ENCODE data around the gene AKR1D1.
"Not testable (repeated sequence)": the region's sequence is repeated elsewhere in the genome, so short reads cannot be mapped to it uniquely, and the experiment has no call there.

AKR1D1 gene

DNA sequence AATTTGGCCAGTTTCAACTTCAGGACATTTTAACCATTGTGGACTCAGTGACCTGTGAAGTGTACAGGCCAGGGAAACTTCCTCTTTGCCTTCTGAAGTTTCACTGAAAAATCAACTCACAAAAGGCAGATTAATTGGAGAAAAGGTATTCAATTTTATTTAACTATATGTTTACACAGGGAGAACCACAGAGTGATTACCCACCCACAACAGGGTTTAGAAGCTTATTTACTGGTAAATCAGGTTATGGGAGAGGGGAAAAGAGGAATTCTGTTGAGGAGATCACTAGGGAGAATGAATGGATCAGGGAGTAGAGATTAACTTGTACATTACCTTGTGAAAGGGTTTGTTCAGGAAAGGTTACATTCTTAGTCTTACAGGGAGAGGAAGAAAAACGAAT lies 1.7 kb upstream of the AKR1D1 start:
- no peak for DNase-seq

DNA sequence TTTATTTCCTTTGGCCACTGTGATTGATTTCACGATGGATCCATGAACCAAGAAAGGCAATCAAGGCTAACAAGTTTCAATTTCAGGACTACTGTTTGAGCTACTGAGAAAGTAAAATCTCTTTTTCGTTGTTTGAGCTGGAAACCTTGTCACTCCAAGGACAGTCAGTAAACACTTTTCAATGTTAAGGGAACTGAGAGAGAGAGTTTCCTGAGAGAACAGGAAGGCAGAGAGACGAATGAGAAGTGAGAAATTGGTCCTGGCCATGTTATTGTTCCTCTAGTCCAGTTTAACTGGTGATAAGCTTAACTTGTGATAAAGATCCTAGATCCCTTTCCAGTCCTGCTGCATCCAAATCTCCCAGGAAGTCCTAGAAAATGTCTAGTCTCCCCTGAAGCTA lies 909 bp upstream of the AKR1D1 start:
- no peak for DNase-seq

DNA sequence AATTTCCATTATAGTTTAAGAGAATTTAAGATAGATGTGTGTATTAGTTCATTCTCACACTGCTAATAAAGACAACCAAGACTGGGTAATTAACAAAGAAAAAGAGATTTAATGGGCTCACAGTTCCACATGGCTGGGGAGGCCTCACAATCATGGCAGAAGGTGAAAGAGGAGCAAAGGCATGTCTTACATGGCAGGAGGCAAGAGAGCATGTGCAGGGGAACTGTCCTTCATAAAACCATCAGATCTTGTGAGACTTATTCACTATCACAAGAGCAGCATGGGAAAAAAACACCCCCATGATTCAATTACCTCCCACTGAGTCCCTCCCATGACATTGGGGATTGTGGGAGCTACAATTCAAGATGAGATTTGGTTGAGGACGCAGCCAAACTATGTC lies 473 bp upstream of the AKR1D1 start:
- not testable (repeated sequence) for DNase-seq

DNA sequence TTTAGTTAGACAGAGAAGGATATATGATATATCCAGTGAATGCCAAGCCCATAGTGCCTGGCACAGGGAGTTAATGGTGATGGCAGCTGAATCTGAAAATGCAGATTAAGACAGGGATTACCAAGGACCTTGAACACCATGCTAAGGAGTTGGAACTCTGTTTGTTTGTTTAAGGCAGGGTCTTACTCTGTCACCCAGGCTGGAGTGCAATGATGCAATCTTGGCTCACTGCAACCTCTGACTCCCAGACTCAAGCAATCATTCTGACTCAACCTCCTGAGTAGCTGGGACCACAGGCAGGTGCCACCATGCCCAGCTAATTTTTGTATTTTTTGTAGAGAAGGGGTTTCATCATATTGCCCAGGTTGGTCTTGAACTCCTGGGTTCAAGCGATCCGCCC lies 1.6 kb downstream of the AKR1D1 start:
- DNase-seq = no peak

DNA sequence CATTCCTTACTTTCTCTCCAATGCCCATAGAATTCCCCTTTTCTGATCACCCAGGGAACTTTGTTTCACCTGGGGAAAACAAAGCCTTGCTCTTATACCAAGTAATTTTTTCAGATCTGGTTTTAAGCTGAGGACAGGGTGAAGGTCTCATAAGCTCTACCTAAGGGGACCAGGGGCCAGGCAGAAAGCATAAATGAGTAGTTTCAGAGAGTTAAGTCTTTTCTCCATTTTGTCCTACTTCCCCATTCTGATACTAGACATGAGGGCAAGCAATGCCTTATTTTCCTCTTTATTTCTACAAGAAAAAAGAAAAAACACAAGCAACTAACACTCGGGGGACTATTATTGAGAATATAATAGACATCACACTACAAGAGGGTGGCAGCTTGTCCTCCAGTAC lies 2.9 kb downstream of the AKR1D1 start:
- no peak for DNase-seq

DNA sequence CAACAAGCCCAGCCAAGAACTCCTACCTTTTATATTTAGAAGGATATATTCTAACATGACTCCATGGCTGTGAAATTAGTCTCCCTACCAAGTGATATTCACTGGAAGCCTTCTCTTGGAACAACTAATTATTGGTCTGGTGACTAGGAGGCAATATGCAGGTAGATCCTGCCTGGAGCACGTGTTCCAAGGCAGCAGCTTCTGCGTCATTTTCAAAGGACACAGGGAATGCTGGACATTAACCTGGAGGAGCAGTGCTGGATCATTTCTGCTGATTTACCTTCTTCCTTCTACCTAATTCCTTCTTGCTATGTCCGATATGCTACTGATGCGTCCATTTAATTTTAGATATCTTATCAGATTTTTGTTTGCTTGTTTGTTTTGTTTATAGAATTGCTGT lies 5.6 kb downstream of the AKR1D1 start:
- no peak for DNase-seq

DNA sequence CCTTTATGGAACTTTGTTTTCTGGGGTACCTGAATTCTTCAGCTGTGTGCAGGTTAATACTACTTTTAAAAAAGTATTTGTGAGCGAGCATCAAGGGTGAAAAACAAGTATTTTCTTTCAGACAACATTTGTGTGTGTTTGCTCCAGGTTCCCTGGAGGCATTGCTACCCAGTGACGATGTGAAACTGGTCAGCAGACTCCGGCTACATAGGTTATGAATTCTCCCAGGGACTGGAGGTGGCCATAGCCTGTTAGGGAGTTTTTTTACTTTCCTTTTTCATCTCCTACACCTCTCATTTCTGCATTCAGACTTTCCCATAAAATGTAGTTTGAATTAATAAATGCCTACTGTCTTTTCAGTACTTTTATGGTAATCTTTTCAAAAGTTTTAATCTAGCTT lies 7.6 kb downstream of the AKR1D1 start:
- DNase-seq = no peak

DNA sequence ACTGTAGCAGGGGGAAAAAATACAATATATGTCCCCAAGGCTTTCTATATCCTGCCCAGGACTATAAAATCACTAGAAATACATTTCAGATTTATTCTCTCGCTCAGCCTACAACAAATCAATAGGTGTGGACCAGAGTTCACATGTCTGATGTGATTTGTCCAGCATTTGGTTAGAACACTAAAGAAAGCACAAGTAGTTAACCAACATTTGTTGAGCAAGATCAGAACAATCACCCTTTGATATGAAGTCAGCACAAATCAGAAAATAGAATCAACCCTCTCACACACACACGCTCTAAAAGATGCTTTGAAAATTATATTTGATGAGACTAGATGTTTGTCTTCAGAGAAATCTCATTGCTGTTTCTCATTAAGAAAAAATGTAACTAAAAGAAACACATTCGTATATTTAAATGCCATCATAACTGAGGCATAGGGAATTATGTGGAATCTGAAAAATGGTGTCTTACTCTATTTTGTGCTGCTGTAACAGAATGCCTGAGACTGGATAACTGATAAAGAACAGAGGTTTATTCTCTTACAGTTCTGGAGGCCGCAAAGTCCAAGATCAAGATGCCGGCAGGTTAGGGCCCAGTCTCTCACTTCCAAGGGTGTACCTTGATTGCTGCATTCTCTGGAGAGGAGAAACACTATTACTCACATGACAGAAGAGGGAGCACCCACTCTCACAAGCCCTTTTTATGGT lies 10.5 kb downstream of the AKR1D1 start:
- DNase-seq = no peak

DNA sequence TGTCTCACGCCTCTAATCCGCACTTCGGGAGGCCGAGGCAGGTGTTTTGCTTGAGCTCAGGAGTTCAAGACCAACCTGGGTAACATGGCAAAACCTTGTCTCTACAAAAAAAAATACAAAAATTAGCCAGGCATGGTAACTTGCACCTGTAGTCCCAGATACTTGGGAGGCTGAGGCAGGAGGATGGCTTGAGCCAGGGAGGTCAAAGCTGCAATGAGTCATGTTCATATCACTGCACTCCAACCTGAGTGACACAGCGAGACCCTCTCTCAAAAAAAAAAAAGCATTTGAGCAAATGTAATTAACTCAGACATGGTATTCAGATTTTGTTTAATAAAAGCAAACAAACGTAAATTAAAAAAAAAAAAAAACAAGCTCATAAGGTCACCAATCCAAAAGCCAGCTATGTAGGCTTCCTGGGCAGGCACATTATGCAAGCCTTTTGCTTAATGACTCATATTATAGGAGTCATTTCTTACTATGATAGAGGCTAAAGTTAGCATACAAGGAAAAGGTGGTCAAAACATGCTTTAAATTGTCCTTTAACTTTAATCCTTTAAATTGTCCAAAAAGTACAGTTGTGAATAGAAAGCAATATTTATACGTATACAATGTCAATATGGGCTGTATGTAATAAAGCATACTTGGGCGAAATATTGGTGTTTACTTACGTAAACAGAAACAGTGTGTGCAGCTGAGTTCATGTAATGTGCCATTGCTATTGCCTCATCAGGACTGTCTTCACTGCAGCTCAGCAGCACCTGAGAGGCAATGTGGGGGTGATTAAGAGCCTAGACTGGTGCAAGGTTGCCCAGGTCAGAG lies 13.0 kb downstream of the AKR1D1 start:
- no peak for DNase-seq

DNA sequence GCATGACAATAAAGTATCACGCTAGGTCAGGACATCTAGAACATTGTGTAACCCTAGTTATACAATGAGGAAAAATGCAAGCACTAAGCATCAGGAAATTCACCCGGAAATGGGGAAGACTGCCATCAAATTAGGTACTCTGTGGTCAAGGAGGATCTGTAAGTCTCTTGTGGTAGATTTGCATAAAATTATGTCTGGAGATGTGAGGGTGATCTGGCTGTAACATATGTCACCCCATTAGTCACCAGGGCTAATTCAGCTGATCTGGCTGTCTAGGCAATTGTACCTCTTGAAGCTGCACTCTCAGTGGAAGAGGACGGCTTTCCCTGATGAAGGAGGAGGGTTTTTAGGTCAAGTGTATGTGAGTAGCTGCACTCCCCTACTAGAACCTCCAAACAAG lies 14.8 kb downstream of the AKR1D1 start:
- no peak for DNase-seq

DNA sequence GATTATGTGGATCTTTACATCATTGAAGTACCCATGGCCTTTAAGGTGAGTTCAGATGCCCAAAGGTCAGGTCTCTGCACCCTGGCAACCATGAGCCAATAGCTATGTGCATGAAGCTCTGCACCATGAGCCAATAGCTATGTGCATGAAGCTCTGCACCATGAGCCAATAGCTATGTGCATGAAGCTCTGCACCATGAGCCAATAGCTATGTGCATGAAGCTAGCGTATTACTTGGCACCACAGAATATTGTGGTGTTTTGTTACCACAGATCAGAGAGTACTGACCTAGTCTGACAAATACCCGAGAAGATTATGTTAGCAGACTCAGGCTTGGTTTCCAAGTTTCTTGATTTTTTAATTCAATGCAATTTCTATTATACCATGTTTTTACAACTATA lies 15.6 kb downstream of the AKR1D1 start:
- not testable (repeated sequence) for DNase-seq

DNA sequence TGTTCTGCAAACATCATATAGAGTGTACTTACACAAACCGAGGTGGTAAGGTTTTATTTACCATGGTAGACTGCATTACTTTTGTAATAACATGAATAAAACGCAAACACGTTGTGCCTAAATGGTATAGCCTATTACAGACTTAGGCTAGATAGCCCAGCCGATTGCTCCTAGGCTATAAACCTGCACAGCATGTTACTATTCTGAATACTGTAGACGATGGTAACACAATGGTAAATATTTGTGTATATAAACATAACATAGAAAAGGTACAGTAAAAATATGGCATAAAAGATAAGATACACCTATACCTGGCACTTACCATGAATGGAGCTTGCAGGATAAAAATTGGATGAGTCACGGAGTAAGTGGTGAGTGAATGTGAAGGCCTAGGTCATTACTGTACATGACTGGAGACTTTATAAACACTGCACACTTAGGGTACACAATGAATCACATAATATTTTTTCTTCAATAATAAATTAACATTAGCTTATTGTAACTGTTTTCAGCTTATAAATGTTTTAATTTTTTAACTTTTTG lies 16.3 kb downstream of the AKR1D1 start:
- DNase-seq = no peak

DNA sequence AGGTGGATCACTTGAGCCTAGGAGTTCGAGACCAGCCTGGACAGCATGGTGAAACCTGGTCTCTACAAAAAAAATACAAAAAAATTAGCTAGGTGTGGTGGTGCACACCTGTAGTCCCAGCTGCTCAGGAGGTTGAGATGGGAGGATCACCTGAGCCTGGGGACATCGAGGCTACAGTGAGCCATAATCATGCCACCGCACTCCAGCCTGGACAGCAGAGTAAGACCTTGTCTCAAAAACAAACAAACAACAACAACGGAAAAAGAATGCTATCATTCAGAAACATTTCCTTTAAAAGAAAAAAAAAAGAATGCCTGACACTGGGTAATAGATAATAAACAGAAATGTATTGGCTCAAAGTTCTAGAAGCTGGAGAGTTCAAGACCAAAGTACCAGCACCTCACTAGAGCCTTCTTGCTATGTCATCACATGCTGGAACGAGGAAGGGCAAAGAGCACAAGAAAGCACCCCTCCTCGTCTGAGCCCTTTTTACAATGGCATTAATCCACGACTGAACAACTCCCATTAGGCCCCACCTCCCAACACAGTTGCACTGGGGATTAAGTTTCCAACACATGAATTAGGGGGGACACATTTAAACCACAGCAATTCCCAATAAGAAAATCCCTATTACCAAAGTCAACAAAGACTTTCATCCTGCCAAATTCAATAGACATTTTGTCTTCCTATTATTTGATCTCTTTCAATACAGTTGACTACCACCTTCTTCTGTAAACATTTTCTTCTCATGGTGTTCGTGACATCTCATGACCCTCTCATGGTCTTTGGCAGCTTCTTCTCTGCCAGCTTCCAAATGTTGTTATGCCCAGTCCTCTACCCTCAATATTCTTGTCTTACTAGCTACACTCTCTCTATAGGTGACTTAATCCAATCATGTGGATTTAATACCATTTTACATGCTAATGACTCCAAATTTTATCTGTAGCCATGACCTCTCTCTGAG lies 20.0 kb downstream of the AKR1D1 start:
- no peak for DNase-seq

DNA sequence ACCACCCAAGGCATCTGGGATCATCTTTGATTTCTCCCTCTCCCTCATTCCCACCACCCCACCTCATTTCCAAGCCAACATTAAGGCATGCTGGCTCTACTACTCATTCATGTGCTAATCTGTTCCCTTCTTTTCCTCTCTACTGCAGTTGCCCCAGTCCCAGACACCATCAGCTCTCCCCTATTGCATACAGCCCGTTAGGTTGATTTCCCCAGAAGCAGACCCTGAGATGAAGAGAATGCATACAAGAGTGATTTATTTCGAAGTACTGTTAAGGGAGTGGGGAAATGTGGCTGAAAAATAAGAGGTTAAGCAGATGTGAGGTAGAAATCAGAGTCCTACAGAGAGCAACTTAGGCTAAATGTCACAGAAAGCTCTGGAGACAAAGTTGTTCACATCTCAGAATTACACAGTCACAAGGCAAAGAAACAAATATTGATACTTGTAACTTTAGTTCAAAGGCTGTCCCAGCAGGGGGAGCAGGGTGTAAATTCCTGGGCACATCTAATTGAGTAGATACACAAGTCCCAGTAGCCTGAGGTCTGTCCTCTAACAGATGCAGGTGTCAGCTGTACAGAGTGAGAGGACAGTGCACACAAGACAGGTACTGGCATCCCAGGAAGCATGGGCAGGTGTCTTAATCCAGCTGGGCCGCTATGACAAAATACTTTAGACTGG lies 20.9 kb downstream of the AKR1D1 start:
- no peak for DNase-seq

DNA sequence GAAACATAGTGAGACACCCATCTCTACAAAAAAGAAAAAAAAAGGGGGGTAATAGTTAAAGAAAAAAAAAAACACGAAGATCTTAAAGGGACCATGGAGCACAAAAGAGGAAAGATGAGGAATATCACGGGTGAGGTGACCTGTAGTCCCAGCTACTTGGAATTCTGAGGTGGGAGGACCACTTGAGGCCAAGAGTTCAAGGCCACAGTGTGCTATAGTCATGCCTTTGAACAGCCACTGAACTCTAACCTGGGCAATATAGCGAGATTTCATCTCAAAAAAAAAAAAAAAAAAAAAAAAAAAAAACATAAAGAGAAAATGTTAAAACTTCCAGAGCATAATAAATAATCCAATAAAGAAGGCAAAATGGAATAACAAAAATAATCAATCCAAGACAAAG lies 23.6 kb downstream of the AKR1D1 start:
- no peak for DNase-seq

DNA sequence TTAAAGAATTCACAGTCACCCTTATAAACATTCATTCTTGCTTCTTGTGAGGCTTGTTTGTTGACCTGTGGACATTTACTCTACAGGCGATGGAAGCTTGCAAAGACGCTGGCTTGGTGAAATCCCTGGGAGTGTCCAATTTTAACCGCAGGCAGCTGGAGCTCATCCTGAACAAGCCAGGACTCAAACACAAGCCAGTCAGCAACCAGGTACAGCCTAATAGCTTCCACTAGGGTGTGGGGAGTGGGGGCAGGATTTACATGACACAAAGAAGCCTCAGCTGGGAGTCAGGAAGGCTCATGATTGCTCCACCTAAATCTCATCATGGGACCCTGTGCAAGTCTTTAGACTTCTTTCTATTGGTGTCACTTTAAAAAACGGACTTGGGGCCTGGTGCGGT lies 29.0 kb downstream of the AKR1D1 start:
- DNase-seq = no peak

DNA sequence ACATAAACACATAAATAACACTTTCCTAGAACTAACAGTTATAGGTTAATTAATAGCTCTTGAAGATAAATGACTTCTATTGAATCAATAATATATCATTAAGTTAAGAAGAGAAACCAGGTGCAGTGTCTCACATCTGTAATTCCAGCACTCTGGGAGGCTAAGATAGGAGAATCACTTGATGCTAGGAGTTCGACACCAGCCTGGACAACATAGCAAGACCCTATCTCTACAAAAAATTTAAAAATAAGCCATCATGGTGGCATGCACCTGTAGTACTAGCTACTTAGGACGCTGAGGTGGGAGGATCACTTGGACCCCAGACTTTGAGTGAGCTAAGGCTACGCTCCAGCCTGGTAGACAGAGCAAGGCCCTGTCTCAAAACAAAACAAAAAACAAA lies 38.8 kb downstream of the AKR1D1 start:
- DNase-seq = no peak

DNA sequence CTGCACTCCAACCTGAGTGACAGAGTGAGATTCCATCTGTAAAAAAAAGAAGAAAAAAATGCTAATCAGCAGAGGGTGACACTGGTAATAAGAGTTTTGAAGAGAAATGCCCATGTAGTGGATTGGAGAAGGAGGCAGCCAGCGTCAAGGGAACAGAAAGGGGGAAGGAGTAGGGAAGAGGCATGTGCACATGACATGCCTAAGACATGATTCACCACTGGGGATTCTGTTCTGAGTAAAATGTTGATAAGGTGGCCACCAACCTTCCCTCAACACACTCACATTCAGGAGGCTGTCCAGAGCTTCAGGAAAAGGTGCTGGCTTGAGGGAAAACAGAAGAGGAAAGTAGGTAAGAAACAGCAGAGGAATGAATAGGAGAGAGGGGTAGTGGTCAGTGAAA lies 39.9 kb downstream of the AKR1D1 start:
- no peak for DNase-seq

DNA sequence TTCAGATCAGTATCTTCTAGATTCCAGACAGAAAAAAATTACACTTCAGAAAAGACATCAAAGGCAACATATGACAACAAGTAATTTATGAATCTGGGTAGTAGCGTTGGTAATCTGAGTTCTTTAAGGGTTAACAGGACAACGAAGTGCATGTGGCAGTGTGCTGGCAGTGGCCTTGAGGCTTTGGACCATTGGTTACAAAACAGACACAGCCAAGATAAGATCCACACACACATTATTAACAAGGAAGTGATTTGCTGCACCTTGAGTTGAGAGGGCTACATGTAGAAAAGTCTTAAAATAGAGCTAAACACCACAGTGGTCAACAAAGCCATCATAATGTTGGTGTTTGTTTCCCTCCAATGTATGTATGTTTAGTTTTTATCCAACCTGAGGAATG lies 40.6 kb downstream of the AKR1D1 start:
- DNase-seq = no peak

DNA sequence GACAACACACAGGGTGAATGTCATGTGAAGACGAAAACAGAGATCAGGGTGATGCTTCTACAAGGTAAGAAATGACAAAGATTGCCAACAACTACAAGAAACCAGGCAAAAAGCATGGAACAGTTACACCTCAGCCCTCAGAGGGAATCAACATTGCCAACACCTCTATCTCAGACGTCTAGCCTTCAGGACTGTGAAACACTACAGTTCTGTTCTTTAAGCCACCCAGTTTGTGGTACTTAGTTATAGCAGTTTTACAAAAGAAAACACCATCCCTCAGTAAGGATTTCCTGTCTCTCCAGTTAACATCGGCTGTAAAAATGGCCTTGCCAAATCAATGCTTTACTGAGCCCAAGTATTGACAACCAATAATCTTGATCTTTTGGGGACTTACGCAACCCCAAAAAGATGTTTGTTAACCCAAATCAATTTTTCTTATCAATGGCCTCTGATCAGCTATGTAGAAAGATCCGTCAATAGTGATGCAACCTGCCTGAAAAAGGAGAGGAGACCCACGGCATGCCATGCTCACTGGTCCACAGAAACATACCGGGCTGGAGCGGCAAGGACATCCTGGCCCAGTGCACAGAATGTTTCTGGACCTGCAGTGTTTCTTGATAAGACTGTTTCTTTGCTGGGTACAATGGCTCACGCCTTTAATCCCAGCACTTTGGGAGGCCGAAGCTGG lies 44.0 kb downstream of the AKR1D1 start:
- no peak for DNase-seq

DNA sequence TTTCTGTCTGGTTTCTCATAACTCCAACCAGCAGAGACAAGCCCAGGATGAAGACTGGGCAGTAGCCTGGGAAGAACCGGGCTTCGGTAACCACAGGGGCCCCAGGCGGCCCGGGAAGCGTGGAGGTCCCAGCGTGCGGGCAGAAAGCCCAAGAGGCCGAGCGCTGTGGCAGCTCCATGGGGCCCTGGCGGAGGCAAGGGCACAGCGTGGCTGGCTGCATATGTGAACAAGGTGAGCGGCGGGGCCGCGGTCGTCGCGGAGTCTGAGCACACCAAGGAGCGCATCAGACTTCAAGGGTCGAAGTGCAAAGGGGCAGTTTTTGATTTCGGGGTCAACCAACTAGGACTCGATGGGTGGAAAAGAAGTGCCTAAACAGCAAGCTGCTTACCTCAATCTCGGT lies 45.9 kb downstream of the AKR1D1 start:
- no peak for DNase-seq

DNA sequence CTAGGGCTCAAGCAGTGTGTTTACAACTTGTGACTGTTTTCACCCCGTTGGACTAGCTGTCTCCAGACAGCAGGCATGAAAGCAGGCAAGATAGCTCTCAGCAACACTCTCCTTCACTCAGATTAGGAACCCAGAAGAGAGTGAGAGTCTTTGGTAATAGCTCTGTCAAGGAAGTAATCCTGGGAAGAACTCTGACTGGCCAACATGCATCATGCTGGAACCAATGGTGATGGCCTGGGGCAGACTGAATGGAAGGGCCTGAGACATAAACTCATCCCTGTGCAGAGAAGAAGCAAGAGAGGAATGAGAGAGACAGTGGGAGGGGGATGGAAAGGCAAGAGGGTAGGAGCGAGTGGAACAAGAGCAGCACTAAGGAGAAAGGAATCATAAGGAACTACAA lies 48.9 kb downstream of the AKR1D1 start:
- DNase-seq = no peak
